Lower leg skin (tissue), 3 donors: ENCODE data around the gene GIT2.

ENCODE experiments used
- POLR2A ChIP-seq, 2 donors: fragments of 450-650 bp; IDR thresholded peaks; one replicate each; pipeline ENCODE4 v1.6.1; 2016 to 2017; ENCODE audit warnings: antibody characterized with exemption in 2 of 2, mild to moderate bottlenecking in 1 of 2, moderate library complexity in 1 of 2
- TF ChIP-seq, protein P1 (sequence below), 3 donors: fragments of 450-650 bp; IDR thresholded peaks; one replicate each; pipeline ENCODE4 v1.5.1; 2016; ENCODE audit warnings: antibody characterized with exemption in 3 of 3, mild to moderate bottlenecking in 3 of 3, moderate library complexity in 2 of 3

DNA sequence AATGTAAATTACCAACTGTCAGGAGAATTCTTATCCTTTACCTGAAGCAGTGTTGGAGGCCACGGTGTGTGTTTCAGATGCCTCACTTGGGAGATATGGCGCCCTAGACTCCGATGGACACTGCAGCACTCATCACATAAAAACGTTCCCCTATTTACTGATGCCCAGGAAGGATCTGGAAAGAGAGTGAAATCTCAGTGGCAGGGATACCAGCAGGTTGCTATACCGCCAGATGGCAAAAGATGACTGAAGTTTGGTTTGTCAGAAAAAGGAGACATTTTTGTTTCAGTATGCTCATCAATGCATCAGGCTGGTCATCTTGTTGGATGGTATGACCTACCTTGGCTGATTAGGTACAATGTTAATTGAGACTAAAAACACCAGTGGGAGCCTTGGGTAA is 4.6 kb downstream of the GIT2 start:
- TF ChIP-seq, protein P1, sequence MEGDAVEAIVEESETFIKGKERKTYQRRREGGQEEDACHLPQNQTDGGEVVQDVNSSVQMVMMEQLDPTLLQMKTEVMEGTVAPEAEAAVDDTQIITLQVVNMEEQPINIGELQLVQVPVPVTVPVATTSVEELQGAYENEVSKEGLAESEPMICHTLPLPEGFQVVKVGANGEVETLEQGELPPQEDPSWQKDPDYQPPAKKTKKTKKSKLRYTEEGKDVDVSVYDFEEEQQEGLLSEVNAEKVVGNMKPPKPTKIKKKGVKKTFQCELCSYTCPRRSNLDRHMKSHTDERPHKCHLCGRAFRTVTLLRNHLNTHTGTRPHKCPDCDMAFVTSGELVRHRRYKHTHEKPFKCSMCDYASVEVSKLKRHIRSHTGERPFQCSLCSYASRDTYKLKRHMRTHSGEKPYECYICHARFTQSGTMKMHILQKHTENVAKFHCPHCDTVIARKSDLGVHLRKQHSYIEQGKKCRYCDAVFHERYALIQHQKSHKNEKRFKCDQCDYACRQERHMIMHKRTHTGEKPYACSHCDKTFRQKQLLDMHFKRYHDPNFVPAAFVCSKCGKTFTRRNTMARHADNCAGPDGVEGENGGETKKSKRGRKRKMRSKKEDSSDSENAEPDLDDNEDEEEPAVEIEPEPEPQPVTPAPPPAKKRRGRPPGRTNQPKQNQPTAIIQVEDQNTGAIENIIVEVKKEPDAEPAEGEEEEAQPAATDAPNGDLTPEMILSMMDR (IDR thresholded peaks at IDR 0.05), result no peak
- TF ChIP-seq POLR2A (IDR thresholded peaks at IDR 0.05), result no peak
